GM13977 (cell line): ENCODE data around the gene LHFPL2.

Experiments used
- DNase-seq: peaks from one replicate; pipeline ENCODE4 v3.0.0; 2012; ENCODE audit warnings: low spot score
- in situ Hi-C: fragments of 300-500 bp; cut with MboI; formaldehyde crosslinking; loops from one replicate; pipeline ENCODE4 v1.12.0; 2022; ENCODE audit warnings: low sequenced_read_pairs, low pct_unique_long_range_greater_than_20kb, mixed read lengths, inconsistent platforms; ENCODE audit not compliant: unreplicated experiment
- TF ChIP-seq, protein P1 (sequence below): IDR thresholded peaks from 2 replicates; pipeline ENCODE4 v1.5.1; 2012; ENCODE audit warnings: mild to moderate bottlenecking, control low read depth; ENCODE audit not compliant: insufficient read depth; ENCODE audit errors: extremely low read depth, missing control alignments

Gene LHFPL2

DNA sequence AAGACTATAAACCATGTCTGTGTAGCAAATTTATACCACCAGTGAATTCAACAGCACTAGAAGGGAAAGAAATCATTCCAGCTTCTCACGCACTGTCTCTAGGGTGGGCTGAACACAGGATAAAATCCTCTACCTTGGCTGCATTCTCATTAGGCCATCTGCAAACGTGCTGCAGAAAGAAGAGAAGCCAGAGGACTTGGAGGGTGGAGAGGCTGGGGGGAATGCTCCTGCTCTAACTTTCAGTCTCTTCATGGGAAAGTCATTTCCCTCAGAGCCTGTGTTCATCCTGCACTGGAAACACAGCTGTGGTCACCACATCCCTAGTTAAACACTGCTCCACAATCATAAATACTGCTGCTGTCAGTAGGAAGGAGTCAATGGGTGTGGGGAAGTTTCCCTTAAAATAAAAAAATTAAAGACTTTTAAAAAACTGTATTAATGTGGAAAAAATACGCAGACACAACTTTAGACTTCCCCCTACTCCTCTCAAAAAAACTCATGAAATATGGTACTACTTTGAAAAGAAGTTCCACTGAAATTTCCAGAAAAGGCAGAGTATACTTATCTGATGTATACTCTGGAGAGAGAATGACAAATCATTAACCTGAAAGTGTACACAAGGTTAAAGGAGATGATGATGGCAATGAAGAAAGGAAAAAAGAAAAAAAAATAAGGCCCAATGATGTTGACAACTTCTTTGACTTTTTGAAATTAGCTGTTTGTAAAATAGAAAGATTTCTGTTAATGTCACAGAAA lies 46.8 kb downstream of the LHFPL2 start:
- no peak for DNase-seq
- in situ Hi-C loops = no loop called here
- TF ChIP-seq, protein P1, sequence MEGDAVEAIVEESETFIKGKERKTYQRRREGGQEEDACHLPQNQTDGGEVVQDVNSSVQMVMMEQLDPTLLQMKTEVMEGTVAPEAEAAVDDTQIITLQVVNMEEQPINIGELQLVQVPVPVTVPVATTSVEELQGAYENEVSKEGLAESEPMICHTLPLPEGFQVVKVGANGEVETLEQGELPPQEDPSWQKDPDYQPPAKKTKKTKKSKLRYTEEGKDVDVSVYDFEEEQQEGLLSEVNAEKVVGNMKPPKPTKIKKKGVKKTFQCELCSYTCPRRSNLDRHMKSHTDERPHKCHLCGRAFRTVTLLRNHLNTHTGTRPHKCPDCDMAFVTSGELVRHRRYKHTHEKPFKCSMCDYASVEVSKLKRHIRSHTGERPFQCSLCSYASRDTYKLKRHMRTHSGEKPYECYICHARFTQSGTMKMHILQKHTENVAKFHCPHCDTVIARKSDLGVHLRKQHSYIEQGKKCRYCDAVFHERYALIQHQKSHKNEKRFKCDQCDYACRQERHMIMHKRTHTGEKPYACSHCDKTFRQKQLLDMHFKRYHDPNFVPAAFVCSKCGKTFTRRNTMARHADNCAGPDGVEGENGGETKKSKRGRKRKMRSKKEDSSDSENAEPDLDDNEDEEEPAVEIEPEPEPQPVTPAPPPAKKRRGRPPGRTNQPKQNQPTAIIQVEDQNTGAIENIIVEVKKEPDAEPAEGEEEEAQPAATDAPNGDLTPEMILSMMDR = no peak

DNA sequence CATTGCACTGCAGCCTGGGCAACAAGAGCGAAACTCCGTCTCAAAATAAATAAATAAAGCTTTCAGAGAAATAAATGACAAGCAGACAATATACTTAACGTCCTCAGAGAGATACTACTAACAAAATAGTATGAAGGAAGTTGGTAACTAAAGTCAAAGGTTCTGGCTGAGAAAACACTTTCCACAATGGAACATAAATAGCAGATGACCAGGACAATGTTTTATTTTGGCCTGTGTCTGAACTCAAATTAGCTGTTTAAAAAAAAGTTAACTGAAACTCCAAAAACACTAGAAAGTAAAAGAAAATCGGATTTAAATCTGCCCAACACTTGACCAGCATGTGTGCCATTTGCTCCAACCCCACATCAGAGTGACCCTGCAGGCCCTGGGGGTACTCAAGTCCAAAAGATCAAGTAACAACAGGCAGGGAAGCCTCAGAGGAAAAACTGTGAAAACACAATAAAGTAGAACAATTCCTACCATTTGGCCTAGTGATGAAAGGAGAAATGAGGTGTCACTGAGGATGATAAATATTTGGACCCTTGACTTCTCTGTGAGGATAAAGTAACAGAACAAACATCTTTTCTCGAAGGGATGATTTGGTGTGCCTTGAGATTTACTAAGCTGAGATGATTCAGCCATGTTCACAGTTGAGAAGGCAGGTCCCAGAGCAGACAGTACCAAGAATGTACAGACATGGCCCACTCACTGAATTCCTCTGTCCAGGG lies 47.7 kb downstream of the LHFPL2 start:
- in situ Hi-C loops = no loop called here
- TF ChIP-seq, protein P1 = no peak

DNA sequence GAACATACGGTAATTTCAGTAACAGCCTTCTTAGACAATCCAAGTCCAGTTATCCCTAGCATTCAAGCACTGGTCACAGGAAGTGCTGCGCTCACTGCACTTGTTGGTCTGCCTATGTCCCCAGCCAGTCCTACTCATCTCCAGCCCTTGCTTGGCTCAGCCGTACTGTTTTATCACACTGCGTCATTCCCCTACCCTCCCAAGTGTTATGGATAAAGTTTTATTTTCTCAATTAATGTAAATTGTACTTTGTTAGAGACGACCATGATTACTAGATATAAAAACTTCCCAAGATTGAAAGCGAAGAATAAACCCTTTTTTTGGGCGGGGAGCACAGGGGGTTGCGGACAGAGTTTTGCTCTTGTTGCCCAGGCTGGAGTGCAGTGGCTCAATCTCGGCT lies 49.6 kb downstream of the LHFPL2 start:
- in situ Hi-C loops = no loop called here
- DNase-seq = no peak
- TF ChIP-seq, protein P1 = no peak

More for the DNA sequence above, 47.7 kb downstream of the LHFPL2 start:
- no peak for DNase-seq

DNA sequence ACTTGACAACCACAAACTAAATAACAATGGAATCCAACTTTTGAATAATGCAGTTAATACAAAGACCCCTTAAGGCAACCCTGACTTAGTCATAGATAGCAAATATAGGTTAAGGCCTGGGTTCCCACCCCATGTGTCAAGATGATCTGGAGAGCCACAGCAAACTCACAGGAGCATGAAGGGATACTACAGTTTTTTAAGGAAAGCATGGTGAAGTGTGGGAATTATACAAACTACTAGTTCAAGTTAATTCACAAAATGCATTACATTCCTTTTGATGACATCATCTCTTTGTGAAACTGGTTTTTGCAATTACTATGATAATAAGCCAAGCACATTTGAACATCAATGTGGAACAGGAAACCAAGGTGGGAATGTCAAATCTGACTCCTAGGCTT lies 50.6 kb downstream of the LHFPL2 start:
- in situ Hi-C loops = no loop called here

DNA sequence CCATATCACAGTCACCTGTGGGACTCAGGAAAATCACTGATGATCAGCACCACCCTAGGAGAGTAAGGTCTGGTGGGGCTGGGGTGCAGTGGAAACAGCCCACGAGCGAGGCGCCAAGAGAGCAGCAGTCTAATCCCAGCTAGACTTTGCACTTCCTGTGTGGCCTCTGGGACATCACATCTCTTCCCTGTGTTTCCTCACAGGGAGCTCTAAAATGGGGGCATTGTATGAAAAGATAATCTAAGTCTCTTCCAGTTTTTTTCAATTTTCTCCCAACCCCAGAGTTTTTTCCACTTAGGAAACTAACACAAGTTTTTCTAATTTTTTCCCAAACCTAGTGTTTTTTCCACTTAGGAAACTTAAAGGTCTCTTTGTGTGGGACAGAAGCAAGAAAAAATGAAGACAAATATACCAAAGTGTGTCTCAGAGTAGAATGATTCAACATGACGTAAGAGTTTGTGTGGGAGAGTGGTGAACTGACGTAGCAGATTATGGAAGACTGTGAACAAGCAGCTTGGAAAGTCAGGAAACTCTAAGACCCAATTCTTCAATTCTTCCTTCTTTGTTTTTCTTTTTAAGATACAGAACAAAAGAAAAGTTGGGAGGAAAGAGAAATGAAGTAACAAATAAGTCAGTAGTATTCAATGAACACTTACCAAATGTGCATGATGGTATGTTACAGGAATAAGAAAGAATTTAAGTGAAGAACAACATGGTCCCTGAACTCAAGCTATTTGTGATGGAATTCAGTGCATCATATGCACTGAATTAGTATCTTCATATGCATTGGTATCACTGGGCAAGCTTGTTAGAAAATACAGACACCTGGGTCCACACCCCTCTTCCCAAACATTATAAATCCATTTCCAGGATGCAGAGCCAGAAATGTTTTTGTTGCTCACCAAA lies 51.3 kb downstream of the LHFPL2 start:
- in situ Hi-C loops = no loop called here
- no peak for DNase-seq
- TF ChIP-seq, protein P1 = no peak

More for the DNA sequence above, 50.6 kb downstream of the LHFPL2 start:
- TF ChIP-seq, protein P1 = no peak
- DNase-seq = no peak

DNA sequence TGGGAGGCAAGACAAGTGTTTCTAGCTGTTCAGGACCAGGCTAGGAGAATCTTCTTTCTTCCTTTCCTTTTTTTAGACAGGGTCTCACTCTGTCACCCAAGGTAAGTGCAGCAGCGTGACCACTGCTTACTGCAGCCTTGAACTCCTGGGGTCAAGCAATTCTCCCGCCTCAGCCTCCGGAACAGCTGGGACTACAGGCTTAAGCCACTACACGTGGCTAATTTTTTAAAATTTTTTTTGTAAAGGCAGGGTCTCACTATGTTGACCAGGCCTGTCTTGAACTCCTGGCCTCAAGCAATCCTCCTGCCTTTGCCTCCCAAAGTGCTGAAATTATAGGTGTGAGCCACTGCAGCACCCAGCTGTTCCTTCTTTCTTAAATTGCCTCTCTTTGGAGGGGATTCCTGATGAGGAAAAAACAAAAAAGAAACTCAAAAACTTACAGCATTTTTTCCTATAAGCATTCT lies 53.1 kb downstream of the LHFPL2 start:
- in situ Hi-C loops = no loop called here
- no peak for DNase-seq
- TF ChIP-seq, protein P1 = no peak
